NT2/D1 (cell line): ENCODE results near the gene MAN1A1.

Experiments used
- SUZ12 ChIP-seq: IDR thresholded peaks from 2 replicates; pipeline ENCODE4 v1.6.1; 2011; ENCODE audit not compliant: insufficient read length, insufficient read depth; ENCODE audit errors: extremely low read depth
- ZNF274 ChIP-seq: IDR thresholded peaks from 2 replicates; pipeline ENCODE4 v1.6.1; 2011; ENCODE audit warnings: mild to moderate bottlenecking, low read depth, low read length

- no peak for TF ChIP-seq ZNF274
- no peak for TF ChIP-seq SUZ12
Measured at GRCh38 chr6:119233312-119233984, 116.1 kb downstream of the MAN1A1 start.
